Stimulated activated CD4-positive, alpha-beta T cell treated with anti-CD3 and anti-CD28 coated beads, Interleukin-12 subunit alpha, Interleukin-12 subunit beta, amount 100 ng/mL, for 48 hours (primary cell): Measurements from ENCODE around the gene FASTK.

Experiments used
- DNase-seq, 3 donors: peaks; one replicate each; pipeline ENCODE4 v3.0.0-alpha.2; 2020; ENCODE audit warnings: low read depth in 2 of 3, low spot score in 1 of 3

Gene FASTK

DNA sequence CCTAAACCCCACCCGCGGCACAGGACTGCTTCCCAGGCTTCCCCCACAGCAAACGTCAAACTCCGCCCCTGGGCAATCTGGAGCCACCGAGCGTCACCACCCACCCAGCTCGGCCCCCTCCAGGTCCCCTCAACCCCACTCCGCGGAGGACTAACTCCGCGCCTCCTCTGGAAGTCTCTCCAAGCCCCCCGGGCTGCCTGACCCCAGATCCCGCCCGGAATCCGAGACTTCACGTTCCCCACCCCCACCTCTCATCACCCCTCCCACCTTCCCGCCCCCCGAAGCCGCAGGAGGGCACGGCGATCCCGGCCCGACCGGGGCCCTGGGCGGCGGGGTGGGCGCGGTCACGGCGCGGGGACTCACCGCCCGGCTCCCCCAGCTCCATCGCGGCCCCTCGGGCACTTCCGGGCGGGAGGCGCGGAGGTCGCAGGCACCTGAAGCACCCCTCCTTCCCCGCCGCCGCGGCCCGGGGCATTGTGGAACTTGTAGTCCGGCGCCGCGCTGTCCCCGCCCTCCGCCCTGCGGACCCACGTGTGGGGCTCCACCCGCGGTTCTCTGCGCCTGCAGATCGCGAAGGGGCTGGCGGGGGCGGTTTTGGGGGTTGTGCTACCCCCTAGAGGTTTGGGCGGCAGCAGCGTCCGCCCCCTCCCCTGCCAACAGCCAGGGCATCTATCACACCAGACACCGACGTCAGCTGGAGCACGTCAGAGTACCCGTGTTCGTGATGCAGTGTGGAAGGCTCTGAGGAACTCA, 2.6 kb upstream of the FASTK start, which contains the start of gene TMUB1:
Gene TMUB1 (minus strand): TSS at position 423 of the 753 bp plus-strand sequence. CDS start 930 bp downstream, outside the sequence.
- DNase-seq = peak; percentile 60 to 78 (median 64)

DNA sequence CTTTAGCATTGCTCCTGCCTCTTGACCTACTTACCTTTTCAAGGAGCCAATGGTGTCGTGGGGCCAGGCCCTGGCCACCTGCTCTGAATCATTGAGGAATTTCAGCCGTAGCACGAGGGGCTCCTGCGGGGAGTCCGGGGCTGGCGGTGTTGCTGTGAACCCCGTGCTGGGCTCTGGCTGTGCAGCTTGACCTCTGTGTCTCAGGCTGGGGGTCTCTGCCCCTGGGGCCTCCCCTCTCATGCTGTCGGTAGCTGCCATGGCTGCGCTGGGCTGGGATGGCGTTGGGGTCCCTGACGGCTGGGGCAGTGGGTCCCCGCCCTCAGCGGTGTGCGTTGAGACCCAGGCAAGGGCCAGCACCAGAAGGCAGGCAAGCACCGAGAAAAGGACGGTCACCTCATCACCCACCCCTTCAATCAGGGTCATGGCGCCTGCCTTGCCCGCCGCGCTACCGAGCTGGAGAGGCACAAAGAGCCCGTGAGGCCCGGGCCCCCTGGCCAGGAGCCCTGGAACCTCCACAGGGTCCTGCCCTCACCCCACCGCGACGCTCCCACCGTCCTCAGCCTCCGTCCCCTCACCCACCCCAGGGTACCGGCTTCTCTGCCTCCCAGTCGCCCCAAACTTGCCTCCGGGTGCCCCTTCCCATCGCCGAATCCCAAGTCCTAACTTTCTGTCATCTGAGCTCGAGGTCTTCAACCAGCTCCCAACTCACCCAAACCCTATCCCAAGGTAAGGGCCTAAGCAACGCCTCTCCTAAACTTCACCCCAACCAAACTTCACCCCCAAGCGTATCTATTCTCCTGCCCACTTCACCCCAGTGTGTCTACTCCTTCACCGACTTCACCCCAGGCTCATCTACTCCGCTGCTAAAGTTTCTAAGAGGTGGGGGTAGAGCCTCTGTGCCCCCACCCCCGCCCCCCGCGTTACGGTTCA, 1.8 kb upstream of the FASTK start:
- no peak for DNase-seq

DNA sequence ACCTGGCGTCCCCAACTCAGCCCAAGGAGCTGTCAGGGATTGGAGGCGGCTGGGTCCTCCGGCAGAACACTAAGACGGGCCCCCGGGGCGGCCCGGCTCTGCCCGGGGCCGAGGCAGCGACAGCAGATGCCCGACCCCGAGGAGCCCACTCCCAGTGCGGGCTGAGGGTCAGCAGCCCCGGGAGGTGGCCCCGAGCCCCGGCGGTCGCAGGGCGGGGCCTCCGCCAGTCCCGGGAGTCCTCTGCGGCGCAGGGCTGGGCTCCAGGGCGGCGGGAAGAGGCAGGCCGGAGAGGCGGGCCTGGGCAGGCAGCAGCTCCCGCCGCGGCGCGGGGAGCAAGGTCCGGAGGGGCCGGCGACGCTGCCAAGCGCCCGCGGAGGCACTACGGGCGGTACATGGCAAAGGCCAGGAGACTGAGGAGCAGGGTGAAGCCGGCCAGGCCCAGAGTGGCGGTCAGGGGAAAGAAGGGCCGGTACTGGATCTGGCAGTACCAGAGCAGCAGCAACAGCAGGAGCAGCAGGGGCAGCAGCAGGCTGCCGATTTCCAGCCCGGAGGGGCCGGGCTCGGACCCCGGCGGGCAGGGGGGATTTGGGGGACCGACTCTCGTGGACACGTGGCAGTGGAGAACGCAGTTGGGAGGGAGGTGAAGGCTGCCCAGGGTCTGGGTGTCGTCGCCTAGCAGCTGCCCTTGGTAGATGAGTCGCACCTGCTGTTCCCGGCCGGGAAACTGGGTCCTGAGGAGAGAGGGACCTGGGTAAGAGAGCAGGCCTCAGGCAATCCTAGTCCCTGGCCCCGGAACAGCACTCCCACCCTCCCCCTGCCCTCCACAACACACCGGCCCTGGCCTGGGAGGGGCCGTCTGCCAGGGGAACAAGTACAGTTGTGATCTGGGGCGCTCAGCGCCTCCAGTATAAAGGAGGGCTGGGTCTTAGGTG, 827 bp upstream of the FASTK start:
- DNase-seq = no peak

DNA sequence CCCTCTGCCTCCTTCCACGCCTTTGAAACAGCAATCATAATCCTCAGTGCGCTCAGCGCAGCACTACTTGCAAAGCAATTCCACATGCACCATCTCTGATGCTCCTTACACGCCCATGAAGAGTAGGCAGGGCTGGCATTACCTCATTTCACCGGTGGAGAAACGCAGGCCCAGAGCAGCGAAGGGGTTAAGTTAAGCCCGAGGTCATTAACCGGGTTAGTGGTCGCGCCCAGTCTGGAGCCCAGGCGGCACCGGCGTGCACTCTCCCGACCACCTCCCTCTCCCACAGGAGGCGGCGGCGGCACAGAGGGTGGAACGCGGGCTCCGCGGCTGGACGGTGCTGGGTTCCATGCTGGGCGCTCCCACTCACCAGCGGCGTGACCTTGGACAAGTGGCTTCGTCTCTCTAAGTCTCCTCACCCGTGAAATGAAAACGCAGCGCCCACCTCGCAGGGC, 515 bp downstream of the FASTK start:
- no peak for DNase-seq

DNA sequence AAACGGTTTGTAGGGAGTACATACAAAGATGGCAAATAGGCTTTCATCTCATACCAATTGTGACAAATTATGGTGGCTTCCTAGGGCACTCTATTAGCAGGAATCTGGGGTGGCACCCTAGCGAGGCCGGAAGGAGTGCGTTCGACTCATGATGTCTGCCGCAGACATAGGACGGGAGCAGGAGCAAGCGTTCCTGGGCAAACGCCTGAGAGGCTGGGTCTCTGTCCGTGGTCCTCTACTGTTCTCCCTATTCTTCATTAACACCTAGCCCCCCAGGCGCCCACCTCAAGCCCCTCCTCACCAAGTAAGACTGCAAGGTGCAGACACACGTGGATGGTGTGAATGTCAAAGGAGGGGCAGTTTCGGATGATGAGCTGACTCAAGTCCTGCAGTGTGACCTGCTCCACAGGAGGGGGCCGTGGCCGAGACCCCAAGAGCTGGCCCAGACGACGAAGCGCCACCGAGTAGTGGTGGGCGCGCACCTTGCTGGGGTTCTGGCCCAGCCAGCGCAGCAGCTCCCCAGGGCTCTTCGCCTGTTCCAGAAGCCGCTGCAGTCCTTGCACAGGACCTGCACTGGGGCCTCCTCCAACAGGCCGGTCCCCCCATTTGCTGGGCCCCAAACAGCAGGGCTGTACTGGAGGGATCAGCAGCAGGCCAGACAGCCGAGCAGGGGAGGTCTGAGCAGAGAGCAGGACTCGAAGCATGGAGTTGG, 1.3 kb downstream of the FASTK start:
- DNase-seq = no peak

DNA sequence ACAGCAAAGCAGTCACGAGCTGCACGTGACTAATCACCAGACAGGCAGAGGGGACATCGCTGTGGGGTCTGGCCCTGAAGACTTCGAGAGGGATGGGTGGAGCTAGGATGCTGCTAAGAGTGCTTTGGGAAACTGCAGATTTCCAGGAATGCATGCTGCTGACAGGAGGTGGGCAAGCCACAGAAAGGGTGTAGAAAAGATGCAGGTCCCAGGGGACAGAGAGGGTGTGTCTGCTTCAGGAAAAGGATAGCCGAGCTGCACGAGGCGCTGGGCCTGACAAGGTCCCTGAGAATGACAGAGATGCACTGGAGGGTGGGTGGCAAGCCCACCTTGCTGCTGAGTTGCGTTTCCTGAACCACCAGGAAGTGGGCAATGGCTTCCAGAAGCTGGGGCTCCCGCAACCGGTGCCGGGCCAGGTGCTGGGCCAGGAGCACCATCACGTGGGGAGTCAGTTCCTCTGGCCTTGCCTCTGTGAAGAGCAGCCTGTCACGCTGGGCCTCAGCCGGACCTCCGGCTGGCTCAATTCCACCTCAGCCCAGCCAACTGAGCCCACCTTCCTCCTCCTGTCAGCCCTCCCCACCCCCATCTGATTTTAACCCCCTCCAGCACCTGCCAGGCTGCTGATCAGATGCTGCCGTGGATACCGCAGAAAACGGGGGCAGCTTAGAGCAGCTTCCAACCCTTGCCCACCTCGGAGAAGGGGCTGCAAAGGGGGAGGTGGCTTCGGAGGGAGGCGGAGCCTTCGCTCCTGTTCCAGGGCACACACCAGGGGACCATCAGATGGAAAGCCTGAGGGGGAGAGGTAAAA, 2.2 kb downstream of the FASTK start:
- no peak for DNase-seq

DNA sequence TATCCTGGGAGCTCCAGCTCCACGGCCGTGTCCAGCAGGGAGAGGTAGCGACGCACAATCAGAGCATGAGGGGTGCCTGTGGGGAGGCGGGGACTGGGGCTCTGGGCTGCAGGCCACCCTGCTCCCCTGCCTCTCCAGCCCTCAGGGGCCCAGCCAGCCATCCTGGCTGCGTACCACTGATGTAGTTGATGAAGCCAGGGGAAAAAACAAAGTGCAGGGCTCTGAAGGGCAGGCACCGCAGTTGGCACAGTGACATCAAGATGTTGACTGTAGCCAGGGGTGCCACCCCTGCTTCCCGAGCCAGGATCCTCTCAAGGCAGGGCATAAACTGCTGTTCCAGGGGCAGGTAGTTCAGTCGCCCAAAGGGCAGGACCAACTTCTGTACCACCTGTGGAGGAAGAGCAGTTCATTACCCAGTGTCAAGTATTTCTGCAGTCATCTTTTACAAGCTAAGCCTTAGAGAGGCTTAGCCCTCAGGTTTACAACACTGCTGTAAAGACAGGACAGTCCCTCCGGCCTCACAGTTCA, 2.8 kb downstream of the FASTK start:
- DNase-seq = no peak

DNA sequence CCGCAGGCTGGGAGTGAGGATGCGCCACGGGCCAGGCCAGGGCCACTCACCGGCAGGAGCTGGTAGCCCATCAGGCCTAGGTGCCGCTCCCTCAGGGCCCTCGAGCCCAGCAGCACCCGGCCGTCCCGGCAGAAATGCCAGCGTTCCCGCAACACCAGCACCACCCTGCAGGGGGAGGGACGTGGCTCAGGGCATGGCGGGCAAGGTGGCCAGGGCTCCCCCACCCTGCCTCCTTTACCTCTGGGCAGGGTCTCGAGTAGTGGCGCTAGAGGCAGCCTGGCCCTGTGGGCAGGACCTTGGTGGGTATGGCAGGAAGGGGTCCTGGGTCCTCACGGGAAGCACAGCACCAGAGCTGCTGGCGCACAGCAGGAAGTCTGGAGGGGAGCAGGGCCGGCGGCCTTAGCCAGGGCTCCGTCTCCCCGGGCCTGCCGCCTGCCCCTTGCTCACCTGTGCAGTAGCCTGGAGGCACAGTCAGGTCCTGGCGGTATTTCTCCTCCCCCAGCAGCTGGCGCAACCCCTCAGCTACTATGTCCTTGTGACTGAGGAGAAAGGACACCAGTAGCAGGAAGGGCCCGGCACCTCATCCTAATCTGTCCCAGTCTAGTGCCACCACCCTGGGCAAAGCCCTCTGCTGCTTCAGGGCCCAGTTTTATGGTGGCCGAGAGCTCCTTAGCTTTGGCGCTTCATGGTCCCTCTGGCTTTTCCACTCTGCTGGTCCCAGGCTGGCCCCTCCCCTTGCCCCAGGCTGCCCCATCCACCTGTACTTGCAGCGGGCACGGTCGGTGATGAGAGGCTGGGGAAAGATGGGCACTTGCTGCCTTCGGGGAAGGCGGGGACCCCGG, 3.5 kb downstream of the FASTK start:
- no peak for DNase-seq

DNA sequence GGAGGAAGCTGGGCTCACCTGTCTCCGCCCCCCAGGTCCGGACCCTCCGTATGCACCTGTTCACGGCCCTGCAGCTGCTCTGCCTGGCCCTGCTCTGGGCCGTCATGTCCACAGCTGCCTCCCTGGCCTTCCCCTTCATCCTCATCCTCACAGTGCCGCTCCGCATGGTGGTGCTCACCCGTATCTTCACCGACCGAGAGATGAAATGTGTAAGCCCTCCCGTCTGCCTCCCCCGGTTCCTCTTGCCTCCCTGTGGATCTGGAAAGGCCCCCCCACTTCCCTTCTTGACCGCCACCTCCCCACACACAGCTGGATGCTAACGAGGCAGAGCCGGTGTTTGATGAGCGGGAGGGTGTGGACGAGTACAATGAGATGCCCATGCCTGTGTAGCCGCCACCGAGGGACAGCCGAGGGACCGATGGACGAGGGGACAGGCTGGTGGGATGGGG, 4.6 kb downstream of the FASTK start:
- no peak for DNase-seq

DNA sequence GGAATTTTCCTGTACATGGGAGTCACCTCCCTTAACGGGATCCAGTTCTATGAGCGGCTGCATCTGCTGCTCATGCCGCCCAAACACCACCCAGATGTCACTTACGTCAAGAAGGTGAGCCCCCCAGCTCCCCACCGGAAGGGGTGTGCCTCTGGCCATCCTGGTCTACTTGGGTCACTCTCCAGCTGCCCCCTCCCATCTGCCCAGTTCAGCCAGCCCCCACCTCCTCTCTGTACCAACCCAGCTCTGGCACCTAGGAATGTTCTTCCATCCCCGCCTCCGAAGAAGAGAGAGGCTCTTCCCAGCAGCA, 5.0 kb downstream of the FASTK start:
- no peak for DNase-seq

DNA sequence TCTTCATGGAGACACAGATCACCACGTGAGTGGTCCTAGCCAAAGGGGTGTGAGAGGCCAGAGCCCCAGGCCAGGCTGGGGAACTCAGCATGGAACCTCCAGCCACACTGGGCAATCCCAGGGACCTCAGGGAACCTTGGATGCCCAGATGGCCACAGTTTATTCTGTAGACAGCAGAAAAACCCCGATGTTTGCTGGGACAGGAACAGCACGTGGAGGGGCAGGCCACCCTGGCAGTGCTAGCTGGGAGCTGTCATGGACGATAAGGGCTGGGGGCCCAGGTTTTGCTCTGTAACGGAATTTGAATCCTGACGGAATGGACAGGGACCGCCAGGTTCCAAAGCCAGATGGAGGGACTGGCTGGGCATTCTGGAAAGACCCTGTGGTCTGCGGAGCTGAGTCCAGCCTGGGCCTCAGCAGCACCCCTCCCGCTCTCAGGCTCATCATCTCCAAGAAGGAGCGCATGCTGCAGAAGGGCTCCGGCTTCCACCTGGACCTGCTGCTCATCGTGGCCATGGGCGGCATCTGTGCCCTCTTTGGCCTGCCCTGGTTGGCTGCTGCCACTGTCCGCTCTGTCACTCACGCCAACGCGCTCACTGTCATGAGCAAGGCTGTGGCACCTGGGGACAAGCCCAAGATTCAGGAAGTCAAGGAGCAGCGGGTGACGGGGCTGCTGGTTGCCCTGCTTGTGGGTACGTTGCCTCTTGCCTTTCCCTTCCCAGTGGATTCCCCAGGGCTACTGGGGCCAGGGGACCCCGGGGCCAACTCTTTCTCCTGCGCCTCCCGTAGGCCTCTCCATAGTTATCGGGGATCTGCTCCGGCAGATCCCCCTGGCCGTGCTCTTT, 5.6 kb downstream of the FASTK start:
- DNase-seq = no peak

DNA sequence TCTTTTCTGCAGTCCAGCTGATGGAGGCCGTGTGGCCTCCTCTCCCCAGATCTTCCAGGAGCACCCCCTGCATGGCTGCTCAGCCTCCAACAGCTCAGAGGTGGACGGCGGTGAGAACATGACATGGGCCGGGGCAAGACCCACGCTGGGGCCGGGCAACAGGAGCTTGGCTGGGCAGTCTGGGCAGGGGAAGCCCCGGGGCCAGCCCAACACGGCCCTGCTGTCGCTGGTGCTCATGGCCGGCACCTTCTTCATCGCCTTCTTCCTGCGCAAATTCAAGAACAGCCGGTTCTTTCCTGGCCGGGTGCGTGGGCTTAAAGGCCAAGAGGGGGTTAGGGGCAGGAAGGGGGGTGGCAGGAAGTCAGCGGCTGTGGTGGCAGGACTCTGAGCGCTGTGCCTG, 6.6 kb downstream of the FASTK start:
- DNase-seq = no peak

DNA sequence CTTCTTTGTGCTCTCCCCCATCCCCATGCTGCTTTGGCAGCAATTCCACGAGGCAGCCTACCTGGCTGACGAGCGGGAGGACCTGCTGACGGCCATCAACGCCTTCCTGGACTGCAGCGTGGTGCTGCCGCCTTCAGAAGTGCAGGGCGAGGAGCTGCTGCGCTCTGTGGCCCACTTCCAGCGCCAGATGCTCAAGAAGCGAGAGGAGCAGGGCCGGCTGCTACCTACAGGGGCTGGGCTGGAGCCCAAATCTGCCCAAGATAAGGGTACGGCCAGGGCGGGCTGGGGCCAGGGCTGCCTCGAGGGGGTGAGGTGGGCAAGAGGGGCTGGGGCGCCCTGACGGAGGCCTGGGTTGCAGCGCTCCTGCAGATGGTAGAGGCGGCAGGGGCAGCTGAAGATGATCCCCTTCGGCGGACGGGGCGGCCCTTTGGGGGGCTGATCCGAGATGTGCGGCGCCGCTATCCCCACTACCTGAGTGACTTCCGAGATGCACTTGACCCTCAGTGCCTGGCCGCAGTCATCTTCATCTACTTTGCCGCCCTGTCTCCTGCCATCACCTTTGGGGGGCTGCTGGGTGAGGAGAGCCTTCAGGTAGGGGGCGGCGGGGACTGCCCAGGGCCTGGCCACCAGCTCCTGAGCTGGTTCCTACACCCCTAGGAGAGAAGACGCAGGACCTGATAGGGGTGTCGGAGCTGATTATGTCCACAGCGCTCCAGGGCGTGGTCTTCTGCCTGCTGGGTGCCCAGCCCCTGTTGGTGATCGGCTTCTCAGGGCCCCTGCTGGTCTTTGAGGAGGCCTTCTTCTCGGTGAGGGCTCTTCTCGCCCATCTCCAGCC, 9.4 kb downstream of the FASTK start:
- no peak for DNase-seq

DNA sequence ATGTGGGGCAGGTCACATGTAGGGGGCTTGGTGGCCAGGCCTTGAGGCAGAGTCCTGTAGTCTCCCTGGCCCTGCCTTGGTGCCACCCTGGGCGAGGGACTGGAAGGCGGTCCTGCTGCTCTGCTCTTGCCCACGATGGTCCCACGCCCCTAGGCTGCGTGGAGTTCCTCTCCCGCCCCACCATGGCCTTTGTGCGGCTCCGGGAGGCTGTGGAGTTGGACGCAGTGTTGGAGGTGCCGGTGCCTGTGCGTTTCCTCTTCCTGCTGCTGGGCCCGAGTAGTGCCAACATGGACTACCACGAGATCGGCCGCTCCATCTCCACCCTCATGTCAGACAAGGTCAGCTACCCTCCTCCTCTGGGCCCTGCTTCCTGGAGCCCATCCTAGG, 10.0 kb downstream of the FASTK start:
- DNase-seq = no peak

DNA sequence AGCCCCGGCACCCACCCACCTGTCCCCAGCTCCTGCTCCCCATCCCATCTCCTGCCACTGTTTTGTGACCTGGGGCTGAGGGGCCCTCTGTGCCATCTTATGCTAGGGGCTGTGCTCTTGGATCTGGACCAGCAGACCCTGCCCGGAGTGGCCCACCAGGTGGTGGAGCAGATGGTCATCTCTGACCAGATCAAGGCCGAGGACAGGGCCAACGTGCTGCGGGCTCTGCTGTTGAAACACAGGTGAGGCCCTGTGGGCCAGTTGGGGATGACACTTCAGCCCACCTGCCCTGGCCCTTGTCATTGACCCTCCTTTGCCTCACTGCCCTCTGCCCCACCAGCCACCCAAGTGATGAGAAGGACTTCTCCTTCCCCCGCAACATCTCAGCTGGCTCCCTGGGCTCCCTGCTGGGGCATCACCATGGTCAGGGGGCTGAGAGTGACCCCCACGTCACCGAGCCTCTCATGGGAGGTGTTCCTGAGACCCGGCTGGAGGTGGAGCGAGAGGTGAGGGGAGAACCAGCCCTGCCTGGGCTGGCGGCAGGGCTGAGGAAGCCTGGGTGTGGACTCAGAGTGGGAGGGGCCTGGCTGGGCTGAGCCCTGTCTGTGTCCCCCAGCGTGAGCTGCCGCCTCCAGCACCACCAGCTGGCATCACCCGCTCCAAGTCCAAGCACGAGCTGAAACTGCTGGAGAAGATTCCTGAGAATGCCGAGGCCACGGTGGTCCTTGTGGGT, 10.6 kb downstream of the FASTK start:
- DNase-seq = no peak
